Pulmonary artery endothelial cell (primary cell): Measurements from ENCODE around the gene DKKL1. TPM values are rescaled to one million over a fixed set of nuclear protein-coding genes. Genes with fewer than 3 reads are reported as not detected.
"Not testable (repeated sequence)": the region's sequence is repeated elsewhere in the genome, so short reads cannot be mapped to it uniquely, and the experiment has no call there.

ENCODE experiments used
- DNase-seq: peaks from one replicate; pipeline ENCODE4 v3.0.0-alpha.2; 2011; ENCODE audit warnings: low read depth, low spot score
- total RNA-seq: library from RNA; depleted of rRNA; stranded (reverse); fragments of >200 nt; gene quantifications from 2 replicates; pipeline ENCODE4 v1.2.3, GENCODE V29; 2014

DKKL1 gene
- 0.14 TPM in 1 of 2 replicates, not detected in the other for total RNA-seq

DNA sequence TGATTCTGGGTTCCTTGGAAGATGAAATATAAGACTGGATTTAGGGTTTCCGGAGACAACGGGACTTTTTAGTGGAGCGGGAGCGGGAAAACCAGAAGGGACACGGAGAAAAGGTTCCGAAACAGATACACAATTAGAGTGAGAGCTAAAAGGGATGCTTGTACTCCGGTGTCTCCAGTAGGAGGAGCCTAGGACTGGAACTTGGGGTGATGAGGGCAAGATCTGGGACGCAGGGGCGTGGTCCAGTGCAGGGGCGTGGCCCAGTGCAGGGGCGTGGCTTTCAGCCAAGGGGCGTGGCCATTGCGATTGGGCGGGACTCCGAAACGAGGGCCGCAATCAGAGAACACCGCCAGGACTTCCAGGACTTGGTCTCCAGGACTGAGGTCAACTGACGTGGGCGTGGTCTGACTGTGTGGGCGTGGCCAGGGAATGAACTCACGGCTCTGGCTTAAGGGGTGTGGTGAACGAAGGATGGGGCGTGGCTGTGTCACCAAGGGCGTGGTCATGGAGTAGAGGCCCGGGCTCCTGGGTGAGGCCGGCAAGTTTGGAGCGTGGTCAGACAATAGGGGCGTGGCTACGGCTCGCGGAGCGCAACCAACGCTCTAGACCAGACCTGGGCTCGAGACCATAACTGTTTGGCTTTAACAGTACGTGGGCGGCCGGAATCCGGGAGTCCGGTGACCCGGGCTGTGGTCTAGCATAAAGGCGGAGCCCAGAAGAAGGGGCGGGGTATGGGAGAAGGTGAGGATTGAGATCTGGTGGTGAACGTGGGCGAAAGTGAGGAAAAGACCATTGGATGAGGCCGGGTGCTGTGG is at the start of gene DKKL1:
Gene DKKL1 (plus strand): TSS at position 610 of the 815 bp plus-strand sequence. CDS start 122 bp downstream, at position 732.
- peak; percentile 95 for DNase-seq

- DNase-seq: no peak
These were observed 48.6 kb upstream of the DKKL1 start for GRCh38 chr19:49315111-49315510.

- DNase-seq: no peak
These were observed 47.4 kb upstream of the DKKL1 start for GRCh38 chr19:49316284-49316683.

GRCh38 chr19:49318296-49318695 is 45.4 kb upstream of the DKKL1 start:
- no peak for DNase-seq

DNA sequence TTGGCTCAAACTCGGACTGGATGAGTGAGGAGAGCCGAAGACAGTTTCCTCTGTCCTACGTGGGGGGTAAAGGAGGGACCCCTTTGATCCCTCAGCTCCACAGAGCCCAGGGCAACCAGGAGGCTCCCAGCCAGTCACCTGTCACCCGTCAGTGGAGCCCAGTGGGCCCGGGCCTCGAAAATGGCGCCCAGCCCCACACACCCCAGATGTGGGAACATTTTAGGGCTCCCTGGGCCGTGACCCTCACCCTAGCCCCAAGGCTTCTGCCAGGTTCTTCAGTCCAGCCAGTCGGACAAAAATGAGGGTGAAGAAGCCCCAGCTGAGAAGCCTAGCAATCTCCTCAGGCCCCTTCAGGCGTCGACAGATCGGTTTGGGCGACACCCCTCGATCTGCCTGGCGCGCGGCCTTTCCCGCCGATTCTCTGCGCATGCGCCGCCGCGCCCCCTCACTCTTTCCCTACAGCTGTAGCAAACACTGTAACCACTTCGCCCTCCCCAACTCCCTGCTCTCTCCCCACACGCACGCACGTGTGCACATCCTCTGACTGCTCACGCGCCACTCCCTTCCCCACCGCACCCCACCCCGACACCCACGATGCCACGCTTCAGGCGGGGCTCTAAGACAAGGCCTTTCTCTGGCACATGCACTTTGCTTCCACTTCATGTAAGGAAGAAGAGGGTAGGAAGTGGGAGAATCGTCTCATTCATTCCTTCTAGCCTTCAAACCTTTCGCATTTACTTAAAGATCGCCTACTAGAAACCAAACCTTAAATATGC is 38.7 kb upstream of the DKKL1 start, which contains the start of gene SLC6A16:
Gene SLC6A16 (minus strand): TSS at position 391 of the 776 bp plus-strand sequence. CDS start 13,844 bp downstream, outside the sequence.
- DNase-seq: no peak

DNA sequence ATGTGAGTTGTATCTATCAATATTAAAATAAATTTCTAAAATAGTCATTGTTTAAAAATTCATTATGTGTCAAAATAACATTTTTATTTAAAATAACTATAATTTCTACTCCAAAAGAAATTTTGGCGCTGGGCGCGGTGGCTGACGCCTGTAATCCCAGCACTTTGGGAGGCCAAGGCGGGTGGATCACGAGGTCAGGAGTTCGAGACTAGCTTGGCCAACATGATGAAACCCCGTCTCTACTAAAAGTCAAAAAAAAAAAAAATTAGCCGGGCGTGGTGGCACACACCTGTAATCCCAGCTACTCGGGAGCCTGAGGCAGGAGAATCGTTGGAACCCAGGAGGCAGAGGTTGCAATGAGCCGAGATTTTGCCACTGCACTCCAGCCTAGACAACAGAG is 37.9 kb upstream of the DKKL1 start:
- DNase-seq: not testable (repeated sequence)

DNA sequence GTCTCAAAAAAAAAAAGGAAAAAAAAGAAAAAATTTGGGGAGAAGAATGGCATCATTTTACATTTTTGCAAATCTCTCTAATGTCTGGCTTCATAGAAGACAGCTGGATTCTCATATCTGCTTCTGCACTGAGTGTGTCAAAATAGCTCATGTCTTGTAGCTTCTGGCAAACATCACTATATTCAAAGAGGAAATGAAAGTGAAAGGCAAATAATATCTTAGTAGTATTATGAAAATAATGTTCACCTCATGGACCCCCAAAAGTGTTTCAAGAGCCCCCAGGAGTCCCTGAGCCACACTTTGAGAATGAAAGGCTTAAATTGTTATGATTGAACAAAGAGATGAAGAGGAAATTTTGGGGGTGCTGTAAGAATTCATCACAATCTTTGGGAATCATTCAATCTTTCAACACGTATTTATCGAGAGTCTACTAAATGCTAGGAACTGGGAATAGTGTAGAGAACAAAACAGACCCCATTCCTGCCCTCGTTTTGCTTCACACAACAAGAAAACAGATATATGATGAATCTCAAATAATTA is 37.4 kb upstream of the DKKL1 start:
- DNase-seq: no peak

DNA sequence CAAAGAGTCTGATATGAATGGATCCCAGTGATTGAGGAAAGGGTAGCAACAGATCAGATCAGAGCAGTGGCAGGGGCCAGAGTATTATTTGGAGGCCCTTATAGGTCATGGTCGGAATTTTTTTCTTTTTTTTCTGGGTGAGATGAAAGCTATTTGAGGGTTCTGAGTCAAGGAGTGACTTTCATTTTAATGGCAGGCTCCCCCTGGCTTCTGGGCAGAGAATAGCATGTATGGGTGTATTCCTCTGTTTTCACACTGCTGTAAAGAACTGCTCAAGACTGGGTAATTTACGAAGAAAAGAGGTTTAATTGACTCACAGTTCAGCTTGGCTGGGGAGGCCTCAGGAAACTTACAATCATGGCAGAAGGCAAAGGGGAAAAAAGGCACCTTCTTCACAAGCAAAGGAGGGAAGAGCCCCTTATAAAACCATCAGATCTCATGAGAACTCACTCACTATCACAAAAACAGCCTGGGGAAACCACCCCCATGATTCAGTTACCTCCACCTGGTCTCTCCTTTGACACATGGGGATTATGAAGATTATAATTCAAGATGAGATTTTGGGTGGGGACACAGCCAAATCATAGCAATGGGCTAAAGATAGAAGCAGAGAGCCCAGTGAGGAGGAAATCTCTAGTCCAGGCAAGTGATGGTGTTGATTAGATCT is 35.7 kb upstream of the DKKL1 start:
- DNase-seq: no peak

DNA sequence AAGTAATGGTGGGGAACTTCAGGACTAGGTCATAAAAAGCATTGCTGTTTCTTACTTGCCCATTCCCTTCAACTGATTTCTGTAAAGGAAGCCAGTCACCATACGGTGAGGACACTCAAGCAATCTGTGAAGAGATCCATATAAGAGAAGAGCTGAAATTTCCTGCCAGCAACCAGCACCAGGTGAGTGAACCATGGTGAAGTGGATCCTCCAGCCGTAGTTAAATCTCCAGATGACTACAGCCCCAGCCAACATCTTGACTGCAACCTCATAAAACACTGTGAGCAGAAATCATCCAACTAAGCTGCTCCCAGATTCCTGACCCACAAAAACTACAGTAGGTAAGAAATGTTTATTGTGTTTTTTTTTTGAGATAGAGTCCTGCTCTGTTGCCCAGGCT is 34.9 kb upstream of the DKKL1 start:
- DNase-seq: no peak

- not testable (repeated sequence) for DNase-seq
These were observed 32.5 kb upstream of the DKKL1 start for GRCh38 chr19:49331187-49331586.

DNA sequence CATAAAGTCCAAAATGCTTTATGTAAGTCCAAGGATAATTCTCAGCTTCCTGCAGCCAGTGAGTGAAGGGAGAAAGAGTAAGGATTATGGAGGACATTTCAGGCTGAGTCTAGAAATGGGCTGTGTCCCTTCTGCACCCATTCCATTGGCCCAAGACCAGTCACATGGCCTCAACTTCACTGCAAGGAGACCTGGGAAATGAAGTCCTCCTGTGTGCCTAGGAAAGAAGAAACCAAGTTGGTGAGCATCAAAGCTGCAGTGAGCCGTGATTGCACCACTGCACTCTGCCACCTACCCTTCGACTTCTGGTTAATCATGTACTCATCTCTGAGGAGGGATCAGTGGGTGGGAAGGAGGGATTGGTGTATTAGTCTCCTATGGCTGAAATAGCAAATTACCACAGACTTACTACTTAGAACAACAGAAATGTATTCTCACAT is 32.0 kb upstream of the DKKL1 start:
- DNase-seq: no peak

GRCh38 chr19:49332691-49333417 is 30.8 kb upstream of the DKKL1 start:
- not testable (repeated sequence) for DNase-seq

- no peak for DNase-seq
These were observed 30.3 kb upstream of the DKKL1 start for GRCh38 chr19:49333418-49333805.

GRCh38 chr19:49333811-49334288 is 29.8 kb upstream of the DKKL1 start:
- no peak for DNase-seq

DNA sequence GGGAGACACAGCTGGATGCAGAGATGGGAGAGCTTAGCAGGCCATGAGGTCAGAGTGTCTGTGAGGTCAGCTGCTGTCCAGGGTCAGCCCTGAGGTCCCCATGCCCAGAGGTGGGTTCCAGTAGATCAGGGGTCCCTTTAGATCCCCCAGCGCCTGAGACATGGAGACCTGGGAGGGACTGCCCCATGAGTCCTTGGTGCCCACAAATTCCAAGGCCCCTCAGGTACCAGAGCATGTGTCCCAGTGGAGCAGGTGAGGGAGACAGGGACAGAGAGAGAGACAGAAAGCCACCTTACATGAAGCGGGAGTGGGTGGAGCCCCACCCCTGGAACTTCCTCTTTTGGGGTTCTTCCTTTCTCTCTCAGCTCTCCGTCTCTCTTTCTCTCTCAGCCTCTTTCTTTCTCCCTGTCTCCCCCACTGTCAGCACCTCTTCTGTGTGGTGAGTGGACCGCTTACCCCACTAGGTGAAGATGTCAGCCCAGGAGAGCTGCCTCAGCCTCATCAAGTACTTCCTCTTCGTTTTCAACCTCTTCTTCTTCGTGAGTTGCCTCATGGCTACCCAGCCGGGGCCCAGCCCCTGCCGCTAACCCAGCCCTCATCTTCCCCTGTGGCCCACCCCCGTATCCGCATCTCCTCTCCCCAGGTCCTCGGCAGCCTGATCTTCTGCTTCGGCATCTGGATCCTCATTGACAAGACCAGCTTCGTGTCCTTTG is 28.4 kb upstream of the DKKL1 start, which contains the start of gene CD37:
Gene CD37 (plus strand): TSS at position 336 of the 713 bp plus-strand sequence. CDS start 135 bp downstream, at position 471.
- DNase-seq: no peak

GRCh38 chr19:49335784-49336481 is 27.7 kb upstream of the DKKL1 start:
- DNase-seq: no peak

DNA sequence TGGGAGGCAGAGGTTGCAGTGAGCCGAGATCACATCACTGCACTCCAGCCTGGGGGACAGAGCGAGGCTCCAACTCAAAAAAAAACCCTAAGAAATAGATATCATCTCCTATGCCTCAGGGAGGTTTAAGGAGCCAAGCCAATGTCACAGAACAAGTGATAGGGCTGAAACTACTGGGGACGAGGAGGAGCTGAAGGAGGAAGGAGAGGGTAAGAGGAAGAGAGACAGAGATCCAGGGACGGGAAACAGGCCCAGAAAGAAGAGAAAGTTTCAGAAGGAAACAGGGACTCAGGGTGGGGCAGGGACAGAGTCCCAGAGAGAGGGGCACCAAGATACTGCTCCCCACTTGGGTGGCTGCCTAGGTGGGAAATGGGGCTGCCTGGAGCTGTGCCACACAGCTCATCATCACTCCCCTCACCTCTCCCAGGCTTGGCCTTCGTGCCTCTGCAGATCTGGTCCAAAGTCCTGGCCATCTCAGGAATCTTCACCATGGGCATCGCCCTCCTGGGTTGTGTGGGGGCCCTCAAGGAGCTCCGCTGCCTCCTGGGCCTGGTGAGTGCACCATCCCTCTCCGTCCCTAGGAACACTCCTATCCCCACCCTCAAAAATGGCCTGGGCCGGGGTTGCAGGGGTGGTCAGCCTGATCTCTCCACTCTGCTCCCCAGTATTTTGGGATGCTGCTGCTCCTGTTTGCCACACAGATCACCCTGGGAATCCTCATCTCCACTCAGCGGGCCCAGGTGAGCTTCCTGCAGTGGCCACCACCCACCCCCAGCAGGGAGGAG is 27.0 kb upstream of the DKKL1 start:
- DNase-seq: no peak

DNA sequence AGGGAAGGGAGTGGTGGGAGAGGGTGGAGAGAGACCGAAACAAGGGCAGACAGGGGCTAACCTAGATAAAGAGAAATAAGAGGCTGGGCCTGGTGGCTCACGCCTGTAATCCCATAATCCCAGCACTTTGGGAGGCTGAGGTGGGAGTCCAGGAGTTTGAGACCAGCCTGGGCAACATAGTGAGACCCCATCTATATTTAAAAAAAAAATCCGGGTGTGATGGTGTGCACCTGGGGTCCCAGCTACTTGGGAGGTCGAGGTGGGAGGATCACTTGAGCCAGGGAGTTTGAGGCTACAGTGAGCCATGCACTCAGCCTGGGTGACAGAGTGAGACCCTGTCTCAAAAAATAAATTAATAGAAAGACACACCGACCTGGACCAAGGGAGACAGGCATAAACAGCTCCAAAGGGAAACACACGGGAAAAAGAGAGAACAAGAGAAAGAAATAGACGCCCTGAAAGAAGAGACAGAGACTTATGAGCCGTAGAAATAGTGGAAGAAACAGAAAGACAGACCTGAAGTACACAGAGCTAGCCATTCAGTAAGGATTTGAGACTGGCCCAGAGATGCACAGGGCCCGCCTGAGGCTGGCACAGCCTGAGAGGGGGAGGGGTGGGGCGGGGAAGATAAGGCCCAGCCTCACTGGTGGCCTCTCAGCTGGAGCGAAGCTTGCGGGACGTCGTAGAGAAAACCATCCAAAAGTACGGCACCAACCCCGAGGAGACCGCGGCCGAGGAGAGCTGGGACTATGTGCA is 26.2 kb upstream of the DKKL1 start:
- no peak for DNase-seq
